ENCODE data around the gene SYNGR1.

The SYNGR1 gene

GRCh38 chr22:39432361-39432811, 82.6 kb downstream of the SYNGR1 start:
- Mint-ChIP-seq H3K9me3 (no peaks in the 10 kb centered on the region), H3K36me3 (ENCODE audit: low read depth) (no peaks in the 10 kb centered on the region), H3K4me3 (no peak overlapping the region), H3K27me3 (ENCODE audit: low read depth, poor library complexity) (no peaks in the 10 kb centered on the region), H3K27ac (no peak overlapping the region), H3K4me1 (peaks cover 56% of the 10 kb centered on the region)
- TF ChIP-seq CTCF (IDR thresholded peaks at IDR 0.05), result no peak
- DNase-seq, result no peak

- Mint-ChIP-seq H3K27ac (peak overlapping the region; percentile 73), H3K27me3 (ENCODE audit: low read depth, poor library complexity) (peaks cover 3% of the 10 kb centered on the region), H3K4me3 (no peak overlapping the region), H3K4me1 (peaks cover 46% of the 10 kb centered on the region), H3K36me3 (ENCODE audit: low read depth) (no peaks in the 10 kb centered on the region), H3K9me3 (no peaks in the 10 kb centered on the region)
- no peak for DNase-seq
- no peak for TF ChIP-seq CTCF (IDR thresholded peaks at IDR 0.05)
Measured at GRCh38 chr22:39433476-39434242, 83.9 kb downstream of the SYNGR1 start.

GRCh38 chr22:39434243-39434653, 84.5 kb downstream of the SYNGR1 start:
- no peaks in the 10 kb centered on the region for H3K36me3 Mint-ChIP-seq (ENCODE audit: low read depth)
- H3K27ac Mint-ChIP-seq, result no peak overlapping the region
- no peak overlapping the region for H3K4me3 Mint-ChIP-seq
- H3K27me3 Mint-ChIP-seq (ENCODE audit: low read depth, poor library complexity), result peaks cover 7% of the 10 kb centered on the region
- TF ChIP-seq CTCF (IDR thresholded peaks at IDR 0.05), result no peak
- H3K4me1 Mint-ChIP-seq, result peaks cover 40% of the 10 kb centered on the region
- DNase-seq, result no peak
- no peaks in the 10 kb centered on the region for H3K9me3 Mint-ChIP-seq

GRCh38 chr22:39434721-39435120, 84.9 kb downstream of the SYNGR1 start:
- DNase-seq, result no peak
- Mint-ChIP-seq H3K9me3 (no peaks in the 10 kb centered on the region), H3K4me1 (peaks cover 38% of the 10 kb centered on the region), H3K4me3 (no peak overlapping the region), H3K27ac (no peak overlapping the region), H3K36me3 (ENCODE audit: low read depth) (no peaks in the 10 kb centered on the region), H3K27me3 (ENCODE audit: low read depth, poor library complexity) (peaks cover 7% of the 10 kb centered on the region)
- TF ChIP-seq CTCF (IDR thresholded peaks at IDR 0.05), result no peak
